Stimulated activated CD4-positive, alpha-beta T cell treated with anti-CD3 and anti-CD28 coated beads, Interleukin-1b, Interleukin-23, amount 100 ng/mL, for 4 hours (primary cell): ENCODE data around the gene IL36G.

Experiments used
- DNase-seq, 2 donors: peaks; one replicate each; pipeline ENCODE4 v3.0.0-alpha.2; 2020; ENCODE audit warnings: low read depth in 2 of 2

IL36G gene

GRCh38 chr2:113018509-113018908, 40.7 kb downstream of the IL36G start:
- no peak for DNase-seq

- no peak for DNase-seq
Observed at GRCh38 chr2:113021312-113021711, 43.5 kb downstream of the IL36G start.

GRCh38 chr2:113024764-113025163, 47.0 kb downstream of the IL36G start:
- no peak for DNase-seq

- no peak for DNase-seq
Observed at GRCh38 chr2:113025737-113026136, 47.9 kb downstream of the IL36G start.

- no peak for DNase-seq
Observed at GRCh38 chr2:113027691-113028090, 49.9 kb downstream of the IL36G start.

GRCh38 chr2:113028112-113028511, 50.3 kb downstream of the IL36G start:
- no peak for DNase-seq

GRCh38 chr2:113032737-113033136, 54.9 kb downstream of the IL36G start:
- DNase-seq = no peak

- DNase-seq = no peak
Observed at GRCh38 chr2:113034016-113034415, 56.2 kb downstream of the IL36G start.
